Esophagus squamous epithelium (tissue), 5 donors: ENCODE measurements around the gene ENDOG. TPM values are rescaled to one million over a fixed set of nuclear protein-coding genes. Genes with fewer than 3 reads are reported as not detected.

Experiments used
- DNase-seq: peaks from one replicate; lab custom pipeline; 2025; lab: John Stamatoyannopoulos, UW
- H3K27ac ChIP-seq, 4 donors: fragments of 200-600 bp; sonication (generic); one replicate each; pipeline ENCODE4 v1.5.1; 2016 to 2019; ENCODE audit warnings: mild to moderate bottlenecking in 1 of 4
- H3K27me3 ChIP-seq, 4 donors: fragments of 200-600 bp; sonication (generic); 1 replicate in 3 of 4; 2 replicates in 1 of 4; pipeline versions ENCODE4 v1.5.1 to v1.6.0; 2017 to 2021; ENCODE audit warnings: antibody characterized with exemption in 1 of 4
- H3K36me3 ChIP-seq, 3 donors: fragments of 200-600 bp; sonication (generic); one replicate each; pipeline ENCODE4 v1.5.1; 2016 to 2019
- H3K4me1 ChIP-seq, 3 donors: fragments of 200-600 bp; sonication (generic); one replicate each; pipeline ENCODE4 v1.5.1; 2017 to 2019
- H3K4me3 ChIP-seq, 4 donors: fragments of 200-600 bp; sonication (generic); 1 replicate in 3 of 4; 2 replicates in 1 of 4; pipeline ENCODE4 v1.5.1; 2016 to 2019; ENCODE audit warnings: mild to moderate bottlenecking in 2 of 4, moderate library complexity in 1 of 4
- H3K9me3 ChIP-seq, 3 donors: fragments of 200-600 bp; sonication (generic); one replicate each; pipeline ENCODE4 v1.5.1; 2016 to 2019
- POLR2A ChIP-seq, 4 donors: fragments of 450-650 bp; IDR thresholded peaks; one replicate each; pipeline ENCODE4 v1.6.1; 2017; ENCODE audit warnings: antibody characterized with exemption in 4 of 4, mild to moderate bottlenecking in 4 of 4, moderate library complexity in 3 of 4
- WGBS, 2 donors: methylation state at CpG; one replicate each; pipeline ENCODE4 v1.1.5; 2018; 5-methylcytosine and 5-hydroxymethylcytosine counted together
- intact Hi-C: fragments of 100-400 bp; cut with DNase I; formaldehyde crosslinking; loops from one replicate; pipeline ENCODE4 v1.15.0; 2022
- total RNA-seq, 4 donors: library from RNA; depleted of rRNA; stranded (reverse); fragments of >200 nt; gene quantifications; one replicate each; pipeline ENCODE4 v1.1.0, GENCODE V29; 2016
- TF ChIP-seq, protein P1 (sequence below), 6 experiments: fragments of 450-650 bp in 4 of 6; fragments of 200-600 bp in 2 of 6; sonication (generic) in 2 of 6; IDR thresholded peaks; one replicate each; pipeline ENCODE4 v1.5.1; 2016 to 2019; ENCODE audit warnings: antibody characterized with exemption in 6 of 6, mild to moderate bottlenecking in 4 of 6, moderate library complexity in 4 of 6
- donor health status: DM: yes; HTN: yes; CAD: no.

Gene ENDOG
- total RNA-seq, 4 donors from 2014 or later, result 21.2 to 40.1 (median 36.5) TPM

DNA sequence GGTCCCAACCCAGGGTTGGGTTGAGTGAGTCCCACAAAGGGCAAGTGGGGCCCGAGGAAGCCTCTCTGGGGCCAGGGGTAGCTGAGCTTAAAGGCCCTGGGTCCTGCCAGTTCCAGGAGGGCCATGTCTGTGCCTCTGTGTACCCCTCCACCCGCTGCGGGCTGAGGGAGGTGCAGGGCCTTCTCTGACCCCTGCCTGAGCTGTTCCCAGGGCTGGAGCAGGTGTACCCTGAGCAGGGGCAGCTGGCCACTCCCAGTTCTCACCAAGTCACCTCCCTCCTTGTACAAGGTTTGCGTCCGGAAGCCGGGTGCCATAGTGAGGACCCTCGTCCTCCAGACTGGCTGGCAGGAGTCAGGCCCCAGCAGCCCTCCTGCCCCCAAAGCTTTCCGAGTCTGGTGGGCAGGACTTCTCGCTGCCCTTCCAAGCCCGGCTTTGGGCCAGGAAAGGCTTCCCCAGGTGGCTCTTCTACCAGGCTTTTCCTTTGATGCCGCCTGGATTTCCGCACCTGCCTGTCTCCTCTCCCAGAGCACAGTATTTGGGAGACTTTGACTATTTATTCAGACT is 9.2 kb upstream of the ENDOG start:
- Histone ChIP-seq H3K27ac (no peak overlapping the region), H3K4me3 (no peak overlapping the region), H3K9me3 (no peaks in the 10 kb centered on the region), H3K27me3 (no peaks in the 10 kb centered on the region), H3K36me3 (peaks cover 9 to 57% (median 14%) of the 10 kb centered on the region in 3 donors), H3K4me1 (peaks cover 0 to 8% (median 0%) of the 10 kb centered on the region in 3 donors)
- intact Hi-C loops, result no loop called here
- no peak for DNase-seq
- no peak for TF ChIP-seq POLR2A (IDR thresholded peaks at IDR 0.05)
- TF ChIP-seq, protein P1, sequence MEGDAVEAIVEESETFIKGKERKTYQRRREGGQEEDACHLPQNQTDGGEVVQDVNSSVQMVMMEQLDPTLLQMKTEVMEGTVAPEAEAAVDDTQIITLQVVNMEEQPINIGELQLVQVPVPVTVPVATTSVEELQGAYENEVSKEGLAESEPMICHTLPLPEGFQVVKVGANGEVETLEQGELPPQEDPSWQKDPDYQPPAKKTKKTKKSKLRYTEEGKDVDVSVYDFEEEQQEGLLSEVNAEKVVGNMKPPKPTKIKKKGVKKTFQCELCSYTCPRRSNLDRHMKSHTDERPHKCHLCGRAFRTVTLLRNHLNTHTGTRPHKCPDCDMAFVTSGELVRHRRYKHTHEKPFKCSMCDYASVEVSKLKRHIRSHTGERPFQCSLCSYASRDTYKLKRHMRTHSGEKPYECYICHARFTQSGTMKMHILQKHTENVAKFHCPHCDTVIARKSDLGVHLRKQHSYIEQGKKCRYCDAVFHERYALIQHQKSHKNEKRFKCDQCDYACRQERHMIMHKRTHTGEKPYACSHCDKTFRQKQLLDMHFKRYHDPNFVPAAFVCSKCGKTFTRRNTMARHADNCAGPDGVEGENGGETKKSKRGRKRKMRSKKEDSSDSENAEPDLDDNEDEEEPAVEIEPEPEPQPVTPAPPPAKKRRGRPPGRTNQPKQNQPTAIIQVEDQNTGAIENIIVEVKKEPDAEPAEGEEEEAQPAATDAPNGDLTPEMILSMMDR (IDR thresholded peaks at IDR 0.05), result no peak
- WGBS, 2 donors, result 85 to 97% methylated on average over 5 to 6 of the region's 12 CpGs

DNA sequence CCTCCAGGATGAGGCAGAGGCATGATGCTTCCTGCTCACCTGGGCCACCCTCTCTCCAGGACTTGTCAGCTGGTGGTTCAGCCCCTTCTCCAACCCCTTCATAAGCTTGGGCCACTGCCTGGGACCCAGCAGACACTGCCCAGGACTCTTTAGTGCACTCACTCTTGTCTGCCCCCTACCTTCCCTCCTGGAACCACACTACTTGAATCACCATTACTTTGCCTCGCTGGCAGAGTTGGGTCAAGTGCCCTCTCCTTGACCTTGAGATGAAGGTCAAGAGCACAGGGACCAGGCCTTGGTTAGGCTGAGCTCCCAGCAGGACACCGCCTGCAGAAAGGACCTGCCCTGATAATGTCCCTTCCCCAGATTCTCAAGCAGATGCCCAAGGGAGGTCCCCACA is 8.5 kb upstream of the ENDOG start:
- Histone ChIP-seq H3K27ac (no peak overlapping the region), H3K36me3 (peaks cover 8 to 50% (median 14%) of the 10 kb centered on the region in 3 donors), H3K4me3 (no peak overlapping the region), H3K4me1 (peaks cover 0 to 8% (median 0%) of the 10 kb centered on the region in 3 donors), H3K27me3 (no peaks in the 10 kb centered on the region), H3K9me3 (no peaks in the 10 kb centered on the region)
- intact Hi-C loops, result no loop called here
- no peak for TF ChIP-seq POLR2A (IDR thresholded peaks at IDR 0.05)
- TF ChIP-seq, protein P1 (IDR thresholded peaks at IDR 0.05), result no peak
- DNase-seq, result no peak
- WGBS, 2 donors, result 81% methylated on average over 2 of the region's 2 CpGs; no CpG with 5 or more reads in 1 of the 2 donors

DNA sequence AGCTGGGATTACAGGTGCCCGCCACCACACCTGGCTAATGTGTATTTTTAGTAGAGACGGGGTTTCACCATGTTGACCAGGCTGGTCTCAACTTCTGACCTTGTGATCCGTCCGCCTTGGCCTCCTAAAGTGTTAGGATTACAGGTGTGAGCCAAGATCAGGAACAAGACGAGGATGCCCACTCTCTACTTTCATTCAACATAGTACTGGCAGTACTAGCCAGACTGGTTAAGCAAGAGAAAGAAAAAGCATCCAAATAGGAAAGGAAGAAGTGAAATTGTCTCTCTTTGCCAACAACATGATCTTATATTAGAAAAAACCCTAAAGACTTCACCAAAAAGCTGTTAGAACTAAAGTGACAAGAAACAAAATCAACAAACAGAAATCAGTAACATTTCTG is 7.4 kb upstream of the ENDOG start:
- Histone ChIP-seq H3K4me1 (peaks cover 0 to 8% (median 0%) of the 10 kb centered on the region in 3 donors), H3K27ac (no peak overlapping the region), H3K36me3 (peaks cover 7 to 40% (median 14%) of the 10 kb centered on the region in 3 donors), H3K9me3 (no peaks in the 10 kb centered on the region), H3K4me3 (no peak overlapping the region), H3K27me3 (no peaks in the 10 kb centered on the region)
- WGBS, 2 donors, result 75 to 77% methylated on average over 2 to 5 of the region's 5 CpGs
- TF ChIP-seq, protein P1 (IDR thresholded peaks at IDR 0.05), result no peak
- TF ChIP-seq POLR2A (IDR thresholded peaks at IDR 0.05), result no peak
- no peak for DNase-seq
- intact Hi-C loops, result no loop called here

DNA sequence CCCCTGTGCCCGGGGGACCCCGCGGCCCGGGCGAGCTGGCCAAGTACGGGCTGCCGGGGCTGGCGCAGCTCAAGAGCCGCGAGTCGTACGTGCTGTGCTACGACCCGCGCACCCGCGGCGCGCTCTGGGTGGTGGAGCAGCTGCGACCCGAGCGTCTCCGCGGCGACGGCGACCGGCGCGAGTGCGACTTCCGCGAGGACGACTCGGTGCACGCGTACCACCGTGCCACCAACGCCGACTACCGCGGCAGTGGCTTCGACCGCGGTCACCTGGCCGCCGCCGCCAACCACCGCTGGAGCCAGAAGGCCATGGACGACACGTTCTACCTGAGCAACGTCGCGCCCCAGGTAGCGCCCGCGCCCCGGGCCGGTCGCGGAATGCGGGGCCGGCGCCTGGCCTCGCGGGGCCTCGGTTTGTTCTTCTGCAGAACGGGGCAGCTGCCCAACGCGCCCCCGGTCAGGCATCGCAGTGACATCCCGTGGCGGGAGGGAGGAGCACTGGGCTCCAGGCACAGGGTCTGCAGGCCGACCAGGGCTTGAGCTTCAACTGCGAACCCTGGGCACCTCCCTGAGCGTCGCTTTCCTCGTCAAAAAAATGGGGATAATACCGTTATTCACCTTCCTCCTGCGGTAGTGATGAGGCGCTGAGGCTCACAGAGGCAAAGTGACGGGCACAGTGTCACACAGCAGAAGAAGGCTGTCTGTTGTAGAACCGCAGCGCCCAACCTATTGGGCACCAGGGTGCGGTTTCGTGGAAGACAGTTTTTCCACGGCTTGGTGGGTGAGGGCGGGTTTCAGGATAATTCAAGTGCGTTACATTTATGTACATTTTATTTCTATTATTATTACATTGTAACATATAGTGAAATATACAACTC is 777 bp downstream of the ENDOG start:
- Histone ChIP-seq H3K36me3 (peaks cover 14 to 36% (median 20%) of the 10 kb centered on the region in 3 donors), H3K9me3 (no peaks in the 10 kb centered on the region), H3K4me1 (peaks cover 15 to 29% (median 16%) of the 10 kb centered on the region in 3 donors), H3K27me3 (no peaks in the 10 kb centered on the region), H3K27ac (peak overlapping the region; percentile 86 to 95 (median 90)), H3K4me3 (peak overlapping the region; percentile 60 to 89 (median 70))
- DNase-seq, result no peak
- TF ChIP-seq, protein P1 (IDR thresholded peaks at IDR 0.05), result no peak
- no peak for TF ChIP-seq POLR2A (IDR thresholded peaks at IDR 0.05)
- intact Hi-C loops, result no loop called here
- 48 to 62% methylated on average over 7 to 8 of the region's 90 CpGs for WGBS, 2 donors
